Karpas-422 (cell line): ENCODE results near the gene SAV1. TPM values are rescaled to one million over a fixed set of nuclear protein-coding genes. Genes with fewer than 3 reads are reported as not detected.

ENCODE experiments used
- small RNA-seq: library from RNA; depleted of rRNA; stranded (forward); fragments of <200 nt; gene quantifications from one replicate; pipeline ENCODE3, GENCODE V24; 2014
- total RNA-seq: library from RNA; depleted of rRNA; stranded (reverse); fragments of >200 nt; shearing (Covaris generic); gene quantifications from 2 replicates; pipeline ENCODE4 v1.2.3, GENCODE V29; 2014; ENCODE audit warnings: low replicate concordance; rRNA removed

The SAV1 gene
- total RNA-seq, 1 experiment from 2014 or later, result 22.0 TPM

Small RNAs within 50 kb of the gene (small RNA-seq; reads per million reads assigned to genes)
- gene RN7SL452P, result not detected

Other genes with a start within 250 kb of the SAV1 start
- 73.5 and 127 TPM in 2 replicates for gene MAP4K5, start 135.7 kb downstream of the SAV1 start, total RNA-seq
- 0.18 and 3.3 TPM in 2 replicates for gene ATL1, start 108.2 kb downstream of the SAV1 start, total RNA-seq
- 59.4 and 85.6 TPM in 2 replicates for gene NIN, start 162.9 kb upstream of the SAV1 start, total RNA-seq
- gene ABHD12B, start 203.7 kb upstream of the SAV1 start, total RNA-seq, result not detected in 2 replicates